Measurements from ENCODE around the gene RRP12. TPM values are rescaled to one million over a fixed set of nuclear protein-coding genes. Genes with fewer than 3 reads are reported as not detected.

Gene RRP12
- total RNA-seq, 1 experiment from 2014 or later: 16.5 TPM

- Histone ChIP-seq H3K36me3 (ENCODE audit: insufficient read depth, low read length) (no peaks in the 10 kb centered on the region), H3K9ac (ENCODE audit: low read length) (peak within 1 kb of the TSS; percentile 80), H3K4me3 (ENCODE audit: low read length) (peak within 1 kb of the TSS; percentile 72), H3K27ac (ENCODE audit: low read length) (no peak within 1 kb of the TSS), H3K4me1 (ENCODE audit: low read length) (peaks cover 31% of the 10 kb centered on the region), H3K9me2 (replicated peaks; ENCODE audit: insufficient read depth, low read length) (no peaks in the 10 kb centered on the region), H2AFZ (ENCODE audit: low read length) (no peak within 1 kb of the TSS; the same call in 1 of the 2 replicates), H3K27me3 (ENCODE audit: low read length) (no peaks in the 10 kb centered on the region), H3K4me2 (ENCODE audit: low read depth, low read length, poor library complexity, severe bottlenecking) (peak within 1 kb of the TSS; percentile 78), H3K79me2 (ENCODE audit: low read length) (peaks cover 19% of the 10 kb centered on the region), H3K9me3 (ENCODE audit: low read length) (no peaks in the 10 kb centered on the region), H4K20me1 (ENCODE audit: insufficient read depth, low read depth, low read length) (peaks cover 8% of the 10 kb centered on the region; the same call in 1 of the 2 replicates)
- DNase-seq: peak; percentile 88
Observed at GRCh38 chr10:97334370-97335175, 66.6 kb downstream of the RRP12 start, which contains the start of gene FRAT2. TSS of gene FRAT2 (minus strand) at chr10:97334729. CDS start at chr10:97334572, 157 bp downstream.

GRCh38 chr10:97333601-97334369 lies 67.4 kb downstream of the RRP12 start:
- H3K4me1 ChIP-seq (ENCODE audit: low read length): peaks cover 31% of the 10 kb centered on the region
- H3K27ac ChIP-seq (ENCODE audit: low read length): no peak overlapping the region
- no peak overlapping the region for H2AFZ ChIP-seq (ENCODE audit: low read length)
- peak overlapping the region; percentile 72 for H3K4me3 ChIP-seq (ENCODE audit: low read length)
- H4K20me1 ChIP-seq (ENCODE audit: insufficient read depth, low read depth, low read length): peaks cover 8% of the 10 kb centered on the region; the same call in 1 of the 2 replicates
- H3K27me3 ChIP-seq (ENCODE audit: low read length): no peaks in the 10 kb centered on the region
- H3K36me3 ChIP-seq (ENCODE audit: insufficient read depth, low read length): no peaks in the 10 kb centered on the region
- peak overlapping the region; percentile 80 for H3K9ac ChIP-seq (ENCODE audit: low read length)
- no peaks in the 10 kb centered on the region for H3K9me2 ChIP-seq (replicated peaks; ENCODE audit: insufficient read depth, low read length)
- DNase-seq: peak; percentile 47
- no peaks in the 10 kb centered on the region for H3K9me3 ChIP-seq (ENCODE audit: low read length)
- H3K79me2 ChIP-seq (ENCODE audit: low read length): peaks cover 19% of the 10 kb centered on the region
- peak overlapping the region; percentile 78 for H3K4me2 ChIP-seq (ENCODE audit: low read depth, low read length, poor library complexity, severe bottlenecking)

DNA sequence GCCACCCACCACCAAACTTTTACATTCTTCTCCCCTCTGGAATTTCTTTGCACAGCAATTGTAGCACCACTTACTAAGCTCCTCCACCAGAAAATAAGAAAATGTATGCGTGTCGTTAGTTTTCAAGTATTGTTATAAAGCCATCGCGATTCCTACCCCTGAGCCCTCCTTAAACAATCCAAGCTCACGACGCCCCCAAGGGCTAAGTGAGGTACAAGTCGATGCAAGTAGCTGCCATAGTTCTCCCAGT lies 67.9 kb downstream of the RRP12 start:
- peak overlapping the region; percentile 80 for H3K9ac ChIP-seq (ENCODE audit: low read length)
- peaks cover 8% of the 10 kb centered on the region; the same call in 1 of the 2 replicates for H4K20me1 ChIP-seq (ENCODE audit: insufficient read depth, low read depth, low read length)
- H3K79me2 ChIP-seq (ENCODE audit: low read length): peaks cover 19% of the 10 kb centered on the region
- no peaks in the 10 kb centered on the region for H3K9me3 ChIP-seq (ENCODE audit: low read length)
- H3K27me3 ChIP-seq (ENCODE audit: low read length): no peaks in the 10 kb centered on the region
- H3K4me3 ChIP-seq (ENCODE audit: low read length): peak overlapping the region; percentile 72
- H3K4me2 ChIP-seq (ENCODE audit: low read depth, low read length, poor library complexity, severe bottlenecking): peak overlapping the region; percentile 78
- DNase-seq: no peak
- H2AFZ ChIP-seq (ENCODE audit: low read length): no peak overlapping the region
- H3K9me2 ChIP-seq (replicated peaks; ENCODE audit: insufficient read depth, low read length): no peaks in the 10 kb centered on the region
- no peak overlapping the region for H3K27ac ChIP-seq (ENCODE audit: low read length)
- peaks cover 31% of the 10 kb centered on the region for H3K4me1 ChIP-seq (ENCODE audit: low read length)
- no peaks in the 10 kb centered on the region for H3K36me3 ChIP-seq (ENCODE audit: insufficient read depth, low read length)

DNA sequence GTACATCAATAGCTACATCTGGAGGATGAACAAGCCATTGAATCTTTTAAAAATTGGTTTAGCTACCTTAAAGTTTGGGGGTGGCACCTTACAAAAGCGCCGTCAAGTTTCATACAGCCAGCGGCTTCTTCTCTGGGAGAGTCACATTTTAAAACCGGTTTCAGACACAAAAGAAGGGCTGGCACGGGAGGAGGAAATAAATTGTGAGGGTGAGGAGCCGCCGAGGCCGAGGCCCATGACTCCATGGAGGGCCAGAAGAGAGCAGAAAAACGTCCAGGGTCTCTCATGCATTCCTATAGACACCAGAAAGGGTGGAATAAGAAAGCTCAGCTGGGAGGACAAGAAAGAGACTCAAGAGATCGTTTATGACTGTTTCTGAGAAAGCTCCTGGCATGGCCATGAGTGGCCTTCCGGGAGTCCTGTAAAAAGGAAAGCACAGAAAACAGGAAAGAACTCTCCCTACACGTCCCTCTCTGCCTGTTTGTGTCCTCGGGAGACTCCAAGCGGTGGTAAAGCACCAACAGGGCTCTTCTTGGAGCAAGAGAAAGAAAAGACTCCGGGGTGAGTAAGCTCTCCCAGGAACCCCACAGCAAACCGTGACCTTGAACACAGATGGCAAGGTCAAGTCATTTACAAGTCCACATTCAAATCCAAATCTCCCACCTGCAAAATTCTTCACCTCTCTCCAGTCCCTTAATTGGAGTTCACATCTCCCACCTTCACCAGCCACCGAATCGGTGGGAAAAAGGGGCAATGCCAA lies 68.4 kb downstream of the RRP12 start:
- H3K4me3 ChIP-seq (ENCODE audit: low read length): peak overlapping the region; percentile 72
- H4K20me1 ChIP-seq (ENCODE audit: insufficient read depth, low read depth, low read length): peaks cover 8% of the 10 kb centered on the region; the same call in 1 of the 2 replicates
- no peaks in the 10 kb centered on the region for H3K9me3 ChIP-seq (ENCODE audit: low read length)
- DNase-seq: no peak
- no peak overlapping the region for H3K27ac ChIP-seq (ENCODE audit: low read length)
- no peaks in the 10 kb centered on the region for H3K9me2 ChIP-seq (replicated peaks; ENCODE audit: insufficient read depth, low read length)
- H3K4me2 ChIP-seq (ENCODE audit: low read depth, low read length, poor library complexity, severe bottlenecking): peak overlapping the region; percentile 78
- no peak overlapping the region for H2AFZ ChIP-seq (ENCODE audit: low read length)
- peaks cover 19% of the 10 kb centered on the region for H3K79me2 ChIP-seq (ENCODE audit: low read length)
- H3K9ac ChIP-seq (ENCODE audit: low read length): peak overlapping the region; percentile 80
- H3K4me1 ChIP-seq (ENCODE audit: low read length): peaks cover 31% of the 10 kb centered on the region
- H3K27me3 ChIP-seq (ENCODE audit: low read length): no peaks in the 10 kb centered on the region
- H3K36me3 ChIP-seq (ENCODE audit: insufficient read depth, low read length): no peaks in the 10 kb centered on the region

GRCh38 chr10:97331153-97331703 lies 69.9 kb downstream of the RRP12 start:
- H3K27ac ChIP-seq (ENCODE audit: low read length): no peak overlapping the region
- peaks cover 19% of the 10 kb centered on the region for H3K79me2 ChIP-seq (ENCODE audit: low read length)
- peaks cover 23% of the 10 kb centered on the region for H3K4me1 ChIP-seq (ENCODE audit: low read length)
- H3K36me3 ChIP-seq (ENCODE audit: insufficient read depth, low read length): no peaks in the 10 kb centered on the region
- H3K9me3 ChIP-seq (ENCODE audit: low read length): no peaks in the 10 kb centered on the region
- H3K9ac ChIP-seq (ENCODE audit: low read length): no peak overlapping the region
- H3K9me2 ChIP-seq (replicated peaks; ENCODE audit: insufficient read depth, low read length): no peaks in the 10 kb centered on the region
- H3K27me3 ChIP-seq (ENCODE audit: low read length): no peaks in the 10 kb centered on the region
- no peak overlapping the region for H3K4me2 ChIP-seq (ENCODE audit: low read depth, low read length, poor library complexity, severe bottlenecking)
- no peak for DNase-seq
- H2AFZ ChIP-seq (ENCODE audit: low read length): no peak overlapping the region
- H4K20me1 ChIP-seq (ENCODE audit: insufficient read depth, low read depth, low read length): peaks cover 8% of the 10 kb centered on the region; the same call in 1 of the 2 replicates
- no peak overlapping the region for H3K4me3 ChIP-seq (ENCODE audit: low read length)

DNA sequence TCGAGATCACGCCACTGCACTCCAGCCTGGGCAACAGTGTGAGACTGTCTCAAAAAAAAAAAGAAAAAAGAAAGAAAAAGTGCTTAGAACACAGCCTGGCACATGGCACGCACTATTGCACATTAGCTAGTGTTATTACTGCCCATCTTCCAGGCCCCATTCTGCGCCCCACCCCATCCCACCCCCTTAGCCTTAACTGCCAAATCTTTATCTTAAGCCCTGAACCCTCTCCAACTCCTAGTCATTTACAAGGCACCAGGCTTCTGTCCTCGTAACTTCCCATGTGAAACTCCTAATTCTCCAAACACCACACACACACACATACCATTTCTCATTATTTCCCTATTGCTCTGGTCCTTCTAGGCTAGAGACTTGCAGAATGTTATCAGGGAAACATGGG lies 71.4 kb downstream of the RRP12 start:
- Histone ChIP-seq H3K9me2 (replicated peaks; ENCODE audit: insufficient read depth, low read length) (no peaks in the 10 kb centered on the region), H3K27me3 (ENCODE audit: low read length) (no peaks in the 10 kb centered on the region)

GRCh38 chr10:97328646-97329453 lies 72.3 kb downstream of the RRP12 start:
- H3K4me2 ChIP-seq (ENCODE audit: low read depth, low read length, poor library complexity, severe bottlenecking): no peak overlapping the region
- peaks cover 8% of the 10 kb centered on the region; the same call in 1 of the 2 replicates for H4K20me1 ChIP-seq (ENCODE audit: insufficient read depth, low read depth, low read length)
- no peaks in the 10 kb centered on the region for H3K9me2 ChIP-seq (replicated peaks; ENCODE audit: insufficient read depth, low read length)
- no peaks in the 10 kb centered on the region for H3K36me3 ChIP-seq (ENCODE audit: insufficient read depth, low read length)
- H3K9me3 ChIP-seq (ENCODE audit: low read length): no peaks in the 10 kb centered on the region
- H2AFZ ChIP-seq (ENCODE audit: low read length): no peak overlapping the region
- no peak overlapping the region for H3K9ac ChIP-seq (ENCODE audit: low read length)
- H3K4me1 ChIP-seq (ENCODE audit: low read length): peaks cover 15% of the 10 kb centered on the region
- no peak overlapping the region for H3K27ac ChIP-seq (ENCODE audit: low read length)
- no peak for DNase-seq
- no peak overlapping the region for H3K4me3 ChIP-seq (ENCODE audit: low read length)
- H3K27me3 ChIP-seq (ENCODE audit: low read length): no peaks in the 10 kb centered on the region
- peaks cover 19% of the 10 kb centered on the region for H3K79me2 ChIP-seq (ENCODE audit: low read length)

More for the DNA sequence above, 71.4 kb downstream of the RRP12 start:
- Histone ChIP-seq H3K36me3 (ENCODE audit: insufficient read depth, low read length) (no peaks in the 10 kb centered on the region), H3K9me3 (ENCODE audit: low read length) (no peaks in the 10 kb centered on the region), H2AFZ (ENCODE audit: low read length) (no peak overlapping the region), H3K4me3 (ENCODE audit: low read length) (no peak overlapping the region), H3K4me1 (ENCODE audit: low read length) (peaks cover 15% of the 10 kb centered on the region), H3K27ac (ENCODE audit: low read length) (no peak overlapping the region), H3K79me2 (ENCODE audit: low read length) (peaks cover 19% of the 10 kb centered on the region), H3K9ac (ENCODE audit: low read length) (no peak overlapping the region), H3K4me2 (ENCODE audit: low read depth, low read length, poor library complexity, severe bottlenecking) (no peak overlapping the region), H4K20me1 (ENCODE audit: insufficient read depth, low read depth, low read length) (peaks cover 8% of the 10 kb centered on the region; the same call in 1 of the 2 replicates)
- no peak for DNase-seq
